ENCODE measurements around the gene ENOPH1. TPM values are rescaled to one million over a fixed set of nuclear protein-coding genes. Genes with fewer than 3 reads are reported as not detected.

Gene ENOPH1
- polyA plus RNA-seq, 1 donor from 2014 or later = 159 TPM

GRCh38 chr4:82439088-82439487 lies 8.7 kb downstream of the ENOPH1 start:
- TF ChIP-seq REST (IDR thresholded peaks at IDR 0.05; ENCODE audit: borderline replicate concordance) = no peak
- no peak for TF ChIP-seq RAD21 (conservative IDR thresholded peaks at IDR 0.05)
- no peak for TF ChIP-seq TAF1 (IDR thresholded peaks at IDR 0.05; ENCODE audit: low read depth)
- TF ChIP-seq MXI1 (conservative IDR thresholded peaks at IDR 0.05; ENCODE audit: poor library complexity, severe bottlenecking) = no peak
- no peak for TF ChIP-seq CTCF (IDR thresholded peaks at IDR 0.05; ENCODE audit: poor library complexity, severe bottlenecking)
- TF ChIP-seq EP300 (conservative IDR thresholded peaks at IDR 0.05; ENCODE audit: poor library complexity, severe bottlenecking) = no peak
- no peak for TF ChIP-seq EZH2 (IDR thresholded peaks at IDR 0.05; ENCODE audit: borderline replicate concordance, insufficient read depth, low read length, poor library complexity, severe bottlenecking)
- no peak for TF ChIP-seq SMC3 (conservative IDR thresholded peaks at IDR 0.05; ENCODE audit: poor library complexity)
- no peak for TF ChIP-seq POLR2AphosphoS5 (IDR thresholded peaks at IDR 0.05)
- peaks cover 62% of the 10 kb centered on the region for H3K79me2 ChIP-seq (replicated peaks; ENCODE audit: insufficient read depth, low read length)
- H3K27me3 ChIP-seq (ENCODE audit: insufficient read depth, low read depth, low read length) = no peaks in the 10 kb centered on the region
- H3K9me2 ChIP-seq (ENCODE audit: insufficient read depth, low read length) = no peaks in the 10 kb centered on the region
- H2AFZ ChIP-seq (ENCODE audit: low read depth, low read length) = no peak overlapping the region
- H3K9ac ChIP-seq (ENCODE audit: low read length) = no peak overlapping the region
- H3K27ac ChIP-seq (ENCODE audit: low read length) = no peak overlapping the region
- H3K9me3 ChIP-seq (ENCODE audit: low read length) = no peaks in the 10 kb centered on the region
- no peaks in the 10 kb centered on the region for H3K36me3 ChIP-seq (ENCODE audit: insufficient read depth, low read length)
- H3K4me3 ChIP-seq (ENCODE audit: low read length) = no peak overlapping the region
- H3F3A ChIP-seq (ENCODE audit: insufficient read depth, low read length, poor library complexity, severe bottlenecking) = no peaks in the 10 kb centered on the region
- no peaks in the 10 kb centered on the region for H4K20me1 ChIP-seq (ENCODE audit: insufficient read depth)
- no peak overlapping the region for H3K4me2 ChIP-seq (ENCODE audit: low read length)

GRCh38 chr4:82447886-82448285 lies 17.5 kb downstream of the ENOPH1 start:
- Histone ChIP-seq H3K4me2 (ENCODE audit: low read length) (no peak overlapping the region), H2AFZ (ENCODE audit: low read depth, low read length) (no peak overlapping the region), H3K9me3 (ENCODE audit: low read length) (no peaks in the 10 kb centered on the region), H4K20me1 (ENCODE audit: insufficient read depth) (no peaks in the 10 kb centered on the region), H3K4me3 (ENCODE audit: low read length) (no peak overlapping the region), H3K36me3 (ENCODE audit: insufficient read depth, low read length) (no peaks in the 10 kb centered on the region), H3K79me2 (replicated peaks; ENCODE audit: insufficient read depth, low read length) (peaks cover 14% of the 10 kb centered on the region), H3K27me3 (ENCODE audit: insufficient read depth, low read depth, low read length) (no peaks in the 10 kb centered on the region), H3K9ac (ENCODE audit: low read length) (no peak overlapping the region), H3K9me2 (ENCODE audit: insufficient read depth, low read length) (no peaks in the 10 kb centered on the region), H3F3A (ENCODE audit: insufficient read depth, low read length, poor library complexity, severe bottlenecking) (no peaks in the 10 kb centered on the region), H3K27ac (ENCODE audit: low read length) (no peak overlapping the region)
- TF ChIP-seq MXI1 (conservative IDR thresholded peaks at IDR 0.05; ENCODE audit: poor library complexity, severe bottlenecking) = no peak
- TF ChIP-seq TAF1 (IDR thresholded peaks at IDR 0.05; ENCODE audit: low read depth) = no peak
- TF ChIP-seq EZH2 (IDR thresholded peaks at IDR 0.05; ENCODE audit: borderline replicate concordance, insufficient read depth, low read length, poor library complexity, severe bottlenecking) = no peak
- no peak for TF ChIP-seq SMC3 (conservative IDR thresholded peaks at IDR 0.05; ENCODE audit: poor library complexity)
- no peak for TF ChIP-seq RAD21 (conservative IDR thresholded peaks at IDR 0.05)
- no peak for TF ChIP-seq CTCF (IDR thresholded peaks at IDR 0.05; ENCODE audit: poor library complexity, severe bottlenecking)
- no peak for TF ChIP-seq POLR2AphosphoS5 (IDR thresholded peaks at IDR 0.05)
- no peak for TF ChIP-seq REST (IDR thresholded peaks at IDR 0.05; ENCODE audit: borderline replicate concordance)
- TF ChIP-seq EP300 (conservative IDR thresholded peaks at IDR 0.05; ENCODE audit: poor library complexity, severe bottlenecking) = no peak
